Activated effector memory CD4-positive, alpha-beta T cell treated with Interleukin-2 at 50 U/mL for 16 hours (primary cell): Measurements from ENCODE around the gene ARF4.

Experiments
- DNase-seq: peaks from one replicate; pipeline ENCODE4 v3.0.0-alpha.2; 2020

ARF4 gene

DNA sequence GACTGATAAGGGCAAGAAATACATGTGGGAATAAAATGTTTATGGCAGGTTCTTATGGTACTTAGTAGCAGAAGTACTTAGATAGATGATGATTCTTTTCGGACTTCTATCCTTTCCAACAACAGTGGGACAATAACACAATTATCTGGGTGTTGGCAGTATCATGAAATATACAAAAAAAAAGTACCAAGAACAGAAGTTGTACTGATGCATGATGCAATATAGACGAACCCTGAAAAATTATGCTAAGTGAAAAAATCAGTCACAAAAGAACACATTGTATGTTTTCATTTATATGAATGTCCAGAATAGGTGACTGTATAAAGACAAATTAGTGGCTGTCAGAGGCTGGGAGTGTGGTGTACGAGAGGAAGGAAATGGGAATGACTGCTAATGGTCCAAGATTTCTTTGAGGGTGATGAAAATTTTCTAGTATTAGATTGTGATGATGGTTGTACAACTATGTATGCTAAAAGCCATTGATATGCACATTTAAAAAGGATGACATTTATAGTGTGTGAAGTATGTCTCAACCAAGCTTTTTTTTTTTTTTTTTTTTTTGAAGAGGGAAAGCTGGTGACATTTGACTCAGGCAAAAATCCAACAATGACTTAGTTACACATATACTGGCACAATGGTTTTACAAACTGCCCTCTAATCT is 21.0 kb downstream of the ARF4 start:
- no peak for DNase-seq

GRCh38 chr3:57572096-57572495 is 25.0 kb downstream of the ARF4 start:
- DNase-seq: no peak

DNA sequence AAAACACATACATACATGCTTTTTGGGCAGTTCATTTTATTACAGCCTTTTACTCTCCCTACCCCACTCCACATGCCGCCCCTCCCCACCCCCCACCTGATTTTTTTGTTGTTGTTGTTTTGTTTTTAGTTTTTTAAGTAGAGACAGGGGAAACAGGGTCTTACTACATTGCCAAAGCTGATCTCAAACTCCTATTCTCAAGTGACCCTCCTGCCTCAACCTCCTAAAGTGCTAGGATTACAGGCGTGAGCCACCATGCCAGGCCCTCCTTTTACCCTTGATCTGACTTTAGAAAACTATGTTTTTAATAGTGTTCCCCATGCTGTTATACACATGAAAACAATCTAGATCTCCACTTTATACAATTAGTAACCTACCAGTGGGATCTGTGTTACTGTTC is 26.3 kb downstream of the ARF4 start:
- DNase-seq: no peak

GRCh38 chr3:57569859-57570450 is 27.2 kb downstream of the ARF4 start:
- DNase-seq: no peak

DNA sequence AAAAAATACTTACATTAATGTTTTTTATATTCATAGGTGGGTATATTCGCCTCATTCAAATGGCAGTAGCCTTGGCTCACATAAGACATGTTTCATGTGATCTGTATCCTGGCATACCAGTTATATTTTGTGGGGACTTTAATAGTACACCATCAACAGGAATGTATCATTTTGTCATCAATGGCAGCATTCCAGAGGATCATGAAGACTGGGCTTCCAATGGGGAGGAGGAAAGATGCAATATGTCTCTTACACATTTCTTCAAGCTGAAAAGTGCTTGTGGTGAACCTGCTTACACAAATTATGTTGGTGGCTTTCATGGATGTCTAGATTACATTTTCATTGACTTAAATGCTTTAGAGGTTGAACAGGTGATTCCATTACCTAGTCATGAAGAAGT is 37.6 kb downstream of the ARF4 start:
- no peak for DNase-seq

DNA sequence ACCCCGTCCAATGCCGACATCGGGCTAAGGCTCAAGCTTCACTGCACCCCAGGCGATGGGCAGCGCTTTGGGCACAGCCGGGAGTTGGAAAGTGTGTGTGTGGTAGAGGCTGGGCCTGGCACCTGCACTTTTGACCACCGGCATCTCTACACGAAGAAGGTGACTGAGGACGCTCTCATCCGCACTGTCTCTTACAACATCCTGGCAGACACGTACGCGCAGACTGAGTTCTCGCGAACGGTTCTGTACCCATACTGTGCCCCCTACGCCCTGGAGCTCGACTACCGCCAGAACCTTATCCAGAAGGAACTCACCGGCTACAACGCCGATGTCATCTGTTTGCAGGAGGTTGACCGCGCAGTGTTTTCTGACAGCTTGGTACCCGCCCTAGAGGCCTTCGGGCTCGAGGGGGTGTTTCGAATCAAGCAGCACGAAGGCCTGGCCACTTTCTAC is 40.0 kb downstream of the ARF4 start:
- peak; percentile 24 for DNase-seq

GRCh38 chr3:57556459-57557084 is 40.6 kb downstream of the ARF4 start:
- peak; percentile 30 for DNase-seq

- peak; percentile 76 for DNase-seq
These were observed 41.2 kb downstream of the ARF4 start, which contains the start of gene PDE12 for GRCh38 chr3:57555738-57556458. Gene PDE12, plus strand, starts transcription at chr3:57556274. Its CDS starts 106 bp downstream, at chr3:57556380.

DNA sequence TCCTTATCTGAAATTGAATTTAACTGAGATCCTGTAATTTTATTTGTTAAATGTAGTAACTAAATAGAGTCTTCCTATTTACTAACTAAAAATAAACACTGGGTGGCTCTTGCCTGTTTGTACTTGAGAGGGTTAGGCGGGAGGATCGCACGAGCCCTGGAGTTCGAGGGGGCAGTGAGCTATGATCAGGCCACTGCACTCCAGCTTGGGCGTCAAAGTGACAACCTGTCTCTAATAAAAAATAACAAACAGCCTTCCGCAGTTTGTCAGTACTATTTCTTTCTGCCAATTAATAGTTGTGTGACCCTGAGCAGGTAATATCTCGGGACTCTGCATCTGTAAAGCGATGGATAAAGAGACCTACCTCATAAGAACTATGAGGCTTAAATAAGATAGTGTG is 41.8 kb downstream of the ARF4 start:
- DNase-seq: no peak

- no peak for DNase-seq
These were observed 50.5 kb downstream of the ARF4 start for GRCh38 chr3:57546616-57547015.

- DNase-seq: no peak
These were observed 51.4 kb downstream of the ARF4 start for GRCh38 chr3:57545636-57546268.

- no peak for DNase-seq
These were observed 52.7 kb downstream of the ARF4 start, which contains the start of gene DNAH12 for GRCh38 chr3:57544181-57545125. Gene DNAH12, minus strand, starts transcription at chr3:57544344. Its CDS starts 1,474 bp downstream, at chr3:57542870.

DNA sequence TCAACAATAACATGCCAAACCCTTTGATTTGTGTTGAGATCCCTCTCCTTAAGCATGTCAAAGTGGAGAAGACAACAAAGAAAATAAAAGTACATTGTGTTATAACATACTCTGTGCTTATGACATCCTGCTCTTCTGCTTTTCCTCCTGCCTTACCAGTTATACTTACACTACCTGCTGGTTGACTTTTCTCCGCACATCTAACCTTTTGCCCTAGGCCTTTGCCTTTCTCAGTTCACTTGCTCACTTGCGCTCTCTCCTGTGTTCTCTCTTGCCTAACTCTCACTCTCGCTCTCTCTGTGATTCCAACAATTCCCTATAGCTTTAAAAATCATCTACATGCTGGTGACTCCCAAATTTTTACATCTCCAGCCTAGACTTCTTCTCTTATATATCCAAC is 58.7 kb downstream of the ARF4 start:
- no peak for DNase-seq

- DNase-seq: no peak
These were observed 67.0 kb downstream of the ARF4 start for GRCh38 chr3:57530071-57530608.
